GM19240 (cell line): ENCODE results near the gene MRPS15.
A peak's percentile ranks its signal among the peaks of the same experiment; 100 is the strongest.

Experiments
- DNase-seq: peaks from one replicate; pipeline ENCODE4 v3.0.0; 2011; ENCODE audit warnings: low spot score; ENCODE audit not compliant: insufficient read length

MRPS15 gene

GRCh38 chr1:36421649-36422048 is 42.5 kb downstream of the MRPS15 start:
- DNase-seq, result no peak

GRCh38 chr1:36420836-36421317 is 43.3 kb downstream of the MRPS15 start:
- peak; percentile 69 for DNase-seq

DNA sequence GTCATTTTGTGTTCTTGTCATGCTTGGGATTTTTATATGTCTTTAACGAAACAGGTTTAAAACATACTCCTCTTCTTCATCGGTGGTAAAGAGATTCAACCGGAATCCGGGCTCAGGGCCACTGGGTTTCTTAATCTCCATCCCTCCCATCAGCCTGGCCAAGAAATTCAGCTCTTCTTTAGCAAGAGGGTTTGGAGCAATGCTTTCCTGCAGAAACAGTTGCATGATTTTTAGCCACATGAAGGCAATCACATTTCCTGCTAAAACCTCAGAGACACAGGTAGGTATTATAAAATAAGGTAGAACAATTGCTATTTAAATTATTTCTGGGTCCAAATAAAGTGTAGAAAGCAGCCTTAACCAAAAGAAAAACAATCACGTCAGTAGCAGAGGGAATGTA is 43.8 kb downstream of the MRPS15 start:
- DNase-seq, result no peak

- DNase-seq, result no peak
Observed at GRCh38 chr1:36419569-36419968, 44.6 kb downstream of the MRPS15 start.

GRCh38 chr1:36419140-36419539 is 45.0 kb downstream of the MRPS15 start:
- no peak for DNase-seq

- DNase-seq, result no peak
Observed at GRCh38 chr1:36417931-36418330, 46.3 kb downstream of the MRPS15 start.

DNA sequence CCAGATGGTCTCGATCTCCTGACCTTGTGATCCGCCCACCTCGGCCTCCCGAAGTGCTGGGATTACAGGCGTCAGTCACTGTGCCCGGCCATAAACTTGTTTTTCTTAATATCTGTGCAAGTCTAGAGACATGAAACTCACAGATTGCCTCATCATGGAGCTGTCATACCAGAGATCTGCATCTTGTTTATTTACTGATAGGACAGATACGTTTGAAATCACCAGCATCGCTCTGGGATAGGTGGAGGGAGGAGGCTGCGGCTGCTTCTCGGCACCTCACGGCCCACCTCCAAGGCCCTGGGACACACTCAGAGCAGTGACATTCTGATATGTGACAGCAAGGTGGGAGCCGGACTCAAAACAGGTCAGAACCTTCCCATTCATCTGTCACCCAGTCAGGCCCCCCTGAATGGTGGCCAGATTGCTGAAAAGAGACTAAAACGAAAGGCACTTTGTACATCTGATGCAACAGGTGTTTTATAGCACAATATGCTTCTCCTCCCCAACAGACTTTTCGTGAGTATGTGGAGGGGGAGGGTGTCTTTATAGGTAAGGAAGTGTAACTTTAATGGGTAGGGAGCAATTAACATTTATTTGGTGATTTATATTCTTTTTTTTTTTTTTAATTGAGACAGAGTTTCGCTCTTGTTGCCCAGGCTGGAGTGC is 48.4 kb downstream of the MRPS15 start:
- no peak for DNase-seq

- no peak for DNase-seq
Observed at GRCh38 chr1:36414384-36414783, 49.8 kb downstream of the MRPS15 start.

DNA sequence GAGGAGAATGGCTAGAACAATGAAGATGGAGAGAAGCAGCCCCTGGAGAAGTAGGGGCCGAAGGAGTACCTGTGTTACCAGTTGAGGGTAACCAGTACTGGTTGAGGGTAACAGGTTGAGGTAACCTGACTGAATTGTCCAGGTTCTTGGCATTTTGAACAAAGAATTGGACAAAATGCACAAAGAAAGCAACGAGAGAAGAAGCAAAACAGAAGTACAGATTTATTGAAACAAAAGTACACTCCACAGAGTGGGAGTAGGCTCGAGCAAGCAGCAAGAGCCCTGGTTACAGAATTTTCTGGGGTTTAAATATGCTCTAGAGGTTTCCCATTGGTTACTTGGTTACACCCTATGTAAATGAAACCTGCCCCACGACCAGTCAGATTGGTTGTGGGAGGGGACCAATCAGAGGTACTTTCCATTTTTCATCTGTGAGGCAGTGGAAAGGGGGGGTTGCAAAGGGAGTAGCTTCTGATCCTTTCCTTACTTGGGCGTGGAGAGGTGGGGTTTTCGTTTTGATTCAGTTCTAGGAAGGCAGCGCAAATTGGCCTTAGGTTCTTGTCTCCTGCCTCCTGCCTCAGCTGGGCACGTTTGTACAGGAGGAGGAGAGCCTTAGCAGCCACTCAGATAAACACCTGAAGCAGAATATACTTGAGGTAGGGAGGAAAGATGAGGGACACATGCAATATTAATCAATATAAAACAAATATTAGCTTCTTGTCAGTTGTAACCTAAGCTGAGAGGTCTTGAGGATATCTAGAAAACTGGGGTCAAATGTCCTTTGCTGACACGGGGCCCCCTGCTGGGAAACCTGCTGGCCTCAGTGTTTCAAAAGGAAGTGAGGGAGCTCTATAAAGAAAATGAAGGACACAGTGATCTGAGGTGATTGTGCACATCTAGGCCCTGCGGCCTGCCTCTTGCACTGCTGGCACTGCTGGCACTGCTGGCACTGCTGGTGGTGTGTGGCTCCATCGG is 52.2 kb downstream of the MRPS15 start:
- no peak for DNase-seq

- DNase-seq, result no peak
Observed at GRCh38 chr1:36408479-36408878, 55.7 kb downstream of the MRPS15 start.

GRCh38 chr1:36406440-36406839 is 57.7 kb downstream of the MRPS15 start:
- DNase-seq, result no peak
